HCT116 (cell line): ENCODE measurements around the gene WDHD1.

ENCODE experiments used
- CTCF ChIP-seq, 3 experiments: fragments of 200-600 bp in 1 of 3; sonication (generic) in 1 of 3; IDR thresholded peaks in 2 of 3; conservative IDR thresholded peaks in 1 of 3; 2 replicates each; pipeline ENCODE4 v1.5.1; 2012 to 2017; ENCODE audit warnings: low read depth in 2 of 3, low read length in 2 of 3, antibody characterized with exemption in 1 of 3, borderline replicate concordance in 1 of 3, control low read depth in 1 of 3, mild to moderate bottlenecking in 1 of 3, mixed read lengths in 1 of 3, mixed run types in 1 of 3, moderate library complexity in 1 of 3; ENCODE audit not compliant: insufficient read depth in 1 of 3
- EZH2 ChIP-seq: fragments of 200-600 bp; sonication (generic); IDR thresholded peaks from 2 replicates; pipeline ENCODE4 v1.6.1; 2017; ENCODE audit warnings: antibody characterized with exemption, mixed run types
- EZH2phosphoT487 ChIP-seq: fragments of 200-600 bp; IDR thresholded peaks from 2 replicates; pipeline ENCODE4 v1.6.1; 2018; ENCODE audit warnings: antibody characterized with exemption, borderline replicate concordance
- POLR2A ChIP-seq: IDR thresholded peaks from 2 replicates; pipeline ENCODE4 v1.7.0; 2011; ENCODE audit warnings: borderline replicate concordance; ENCODE audit not compliant: insufficient read depth, insufficient read length; ENCODE audit errors: extremely low read depth
- YY1 ChIP-seq: IDR thresholded peaks from 2 replicates; pipeline ENCODE4 v1.6.1; 2011; ENCODE audit warnings: low read length, low read depth, moderate library complexity, mild to moderate bottlenecking; ENCODE audit not compliant: insufficient replicate concordance; ENCODE audit errors: extremely low read depth

- TF ChIP-seq POLR2A: no peak
- TF ChIP-seq EZH2: no peak
- TF ChIP-seq CTCF (IDR thresholded peaks at IDR 0.05 in 2 of 3, conservative IDR thresholded peaks at IDR 0.05 in 1 of 3; ENCODE audit: borderline replicate concordance in 1 of 3, insufficient read depth in 1 of 3, low read depth in 2 of 3, low read length in 2 of 3): no peak
- no peak for TF ChIP-seq YY1
- no peak for TF ChIP-seq EZH2phosphoT487
Measured at GRCh38 chr14:55074662-55075061, 47.8 kb upstream of the WDHD1 start.
